ENCODE data around the gene CBLIF.
A peak's percentile ranks its signal among the peaks of the same experiment; 100 is the strongest.

Gene CBLIF

GRCh38 chr11:59794417-59794816 is 50.9 kb downstream of the CBLIF start:
- Histone ChIP-seq H3K23ac (ENCODE audit: low read length) (no peak overlapping the region), H3K4me2 (ENCODE audit: low read length) (no peak overlapping the region), H3K79me1 (ENCODE audit: low read length) (no peaks in the 10 kb centered on the region), H3K79me2 (ENCODE audit: control insufficient read depth, insufficient read depth, low read length) (no peaks in the 10 kb centered on the region), H2BK15ac (replicated peaks; ENCODE audit: low read depth) (no peak overlapping the region), H4K5ac (ENCODE audit: low read length) (no peak overlapping the region), H3K9ac (ENCODE audit: low read length) (no peak overlapping the region), H3K36me3 (ENCODE audit: control insufficient read depth, insufficient read depth, low read length) (peaks cover 4% of the 10 kb centered on the region), H2AK5ac (ENCODE audit: low read length) (no peak overlapping the region), H3K18ac (ENCODE audit: low read length) (no peak overlapping the region), H2BK120ac (ENCODE audit: low read depth, low read length) (no peak overlapping the region), H4K8ac (ENCODE audit: low read depth, low read length) (no peak overlapping the region), H3K27me3 (ENCODE audit: insufficient read depth, low read length, poor library complexity) (no peaks in the 10 kb centered on the region), H3K56ac (ENCODE audit: low read length) (no peak overlapping the region), H3K27ac (ENCODE audit: low read depth, low read length) (no peak overlapping the region), H3K4me1 (ENCODE audit: control insufficient read depth, low read depth, low read length) (no peaks in the 10 kb centered on the region), H3K4me3 (ENCODE audit: low read length) (no peak overlapping the region), H3K4ac (ENCODE audit: low read depth, low read length) (no peak overlapping the region), H2BK5ac (ENCODE audit: low read length) (no peak overlapping the region)
- no peak for DNase-seq
- WGBS (ENCODE audit: extremely low coverage, insufficient coverage, low lambda C conversion rate), result no CpG with 5 or more reads among the region's 3 CpGs

GRCh38 chr11:59792507-59792906 is 52.8 kb downstream of the CBLIF start:
- Histone ChIP-seq H3K4me1 (ENCODE audit: control insufficient read depth, low read depth, low read length) (no peaks in the 10 kb centered on the region), H3K36me3 (ENCODE audit: control insufficient read depth, insufficient read depth, low read length) (peaks cover 4% of the 10 kb centered on the region), H3K4me3 (ENCODE audit: low read length) (no peak overlapping the region), H3K18ac (ENCODE audit: low read length) (no peak overlapping the region), H3K56ac (ENCODE audit: low read length) (no peak overlapping the region), H3K79me1 (ENCODE audit: low read length) (no peaks in the 10 kb centered on the region), H3K79me2 (ENCODE audit: control insufficient read depth, insufficient read depth, low read length) (no peaks in the 10 kb centered on the region), H3K9ac (ENCODE audit: low read length) (no peak overlapping the region), H4K5ac (ENCODE audit: low read length) (no peak overlapping the region), H3K4me2 (ENCODE audit: low read length) (no peak overlapping the region), H3K27ac (ENCODE audit: low read depth, low read length) (no peak overlapping the region), H2BK15ac (replicated peaks; ENCODE audit: low read depth) (no peak overlapping the region), H2BK5ac (ENCODE audit: low read length) (no peak overlapping the region), H3K23ac (ENCODE audit: low read length) (no peak overlapping the region), H3K27me3 (ENCODE audit: insufficient read depth, low read length, poor library complexity) (no peaks in the 10 kb centered on the region), H3K4ac (ENCODE audit: low read depth, low read length) (no peak overlapping the region), H2BK120ac (ENCODE audit: low read depth, low read length) (no peak overlapping the region), H4K8ac (ENCODE audit: low read depth, low read length) (no peak overlapping the region), H2AK5ac (ENCODE audit: low read length) (no peak overlapping the region)
- WGBS (ENCODE audit: extremely low coverage, insufficient coverage, low lambda C conversion rate), result no CpG with 5 or more reads among the region's 1 CpG
- DNase-seq, result no peak

- Histone ChIP-seq H3K4me3 (ENCODE audit: low read length) (no peak overlapping the region), H3K23ac (ENCODE audit: low read length) (no peak overlapping the region), H2BK5ac (ENCODE audit: low read length) (no peak overlapping the region), H3K27me3 (ENCODE audit: insufficient read depth, low read length, poor library complexity) (no peaks in the 10 kb centered on the region), H3K9ac (ENCODE audit: low read length) (no peak overlapping the region), H4K8ac (ENCODE audit: low read depth, low read length) (no peak overlapping the region), H3K36me3 (ENCODE audit: control insufficient read depth, insufficient read depth, low read length) (peaks cover 4% of the 10 kb centered on the region), H3K79me2 (ENCODE audit: control insufficient read depth, insufficient read depth, low read length) (no peaks in the 10 kb centered on the region), H3K4ac (ENCODE audit: low read depth, low read length) (no peak overlapping the region), H3K18ac (ENCODE audit: low read length) (no peak overlapping the region), H3K27ac (ENCODE audit: low read depth, low read length) (no peak overlapping the region), H3K79me1 (ENCODE audit: low read length) (no peaks in the 10 kb centered on the region), H3K4me2 (ENCODE audit: low read length) (no peak overlapping the region), H2BK15ac (replicated peaks; ENCODE audit: low read depth) (no peak overlapping the region), H3K56ac (ENCODE audit: low read length) (no peak overlapping the region), H3K4me1 (ENCODE audit: control insufficient read depth, low read depth, low read length) (no peaks in the 10 kb centered on the region), H4K5ac (ENCODE audit: low read length) (no peak overlapping the region), H2AK5ac (ENCODE audit: low read length) (no peak overlapping the region), H2BK120ac (ENCODE audit: low read depth, low read length) (no peak overlapping the region)
- DNase-seq, result no peak
- no CpG with 5 or more reads among the region's 4 CpGs for WGBS (ENCODE audit: extremely low coverage, insufficient coverage, low lambda C conversion rate)
These were observed 53.7 kb downstream of the CBLIF start for GRCh38 chr11:59791639-59792038.

GRCh38 chr11:59787816-59788215 is 57.5 kb downstream of the CBLIF start:
- Histone ChIP-seq H3K18ac (ENCODE audit: low read length) (no peak overlapping the region), H3K4ac (ENCODE audit: low read depth, low read length) (no peak overlapping the region), H3K4me3 (ENCODE audit: low read length) (no peak overlapping the region), H3K79me1 (ENCODE audit: low read length) (peaks cover 2% of the 10 kb centered on the region), H3K27me3 (ENCODE audit: insufficient read depth, low read length, poor library complexity) (no peaks in the 10 kb centered on the region), H3K27ac (ENCODE audit: low read depth, low read length) (no peak overlapping the region), H2BK5ac (ENCODE audit: low read length) (no peak overlapping the region), H2BK15ac (replicated peaks; ENCODE audit: low read depth) (no peak overlapping the region), H2BK120ac (ENCODE audit: low read depth, low read length) (no peak overlapping the region), H3K36me3 (ENCODE audit: control insufficient read depth, insufficient read depth, low read length) (no peaks in the 10 kb centered on the region), H3K79me2 (ENCODE audit: control insufficient read depth, insufficient read depth, low read length) (no peaks in the 10 kb centered on the region), H3K23ac (ENCODE audit: low read length) (no peak overlapping the region), H4K8ac (ENCODE audit: low read depth, low read length) (no peak overlapping the region), H3K4me2 (ENCODE audit: low read length) (no peak overlapping the region), H3K9ac (ENCODE audit: low read length) (no peak overlapping the region), H3K4me1 (ENCODE audit: control insufficient read depth, low read depth, low read length) (no peaks in the 10 kb centered on the region), H2AK5ac (ENCODE audit: low read length) (no peak overlapping the region), H3K56ac (ENCODE audit: low read length) (no peak overlapping the region), H4K5ac (ENCODE audit: low read length) (no peak overlapping the region)
- DNase-seq, result peak; percentile 41
- no CpG with 5 or more reads among the region's 3 CpGs for WGBS (ENCODE audit: extremely low coverage, insufficient coverage, low lambda C conversion rate)

- Histone ChIP-seq H2BK120ac (ENCODE audit: low read depth, low read length) (no peak overlapping the region), H3K79me1 (ENCODE audit: low read length) (peaks cover 2% of the 10 kb centered on the region), H4K8ac (ENCODE audit: low read depth, low read length) (no peak overlapping the region), H3K4me3 (ENCODE audit: low read length) (no peak overlapping the region), H2AK5ac (ENCODE audit: low read length) (no peak overlapping the region), H3K18ac (ENCODE audit: low read length) (no peak overlapping the region), H2BK5ac (ENCODE audit: low read length) (no peak overlapping the region), H3K9ac (ENCODE audit: low read length) (no peak overlapping the region), H3K4me2 (ENCODE audit: low read length) (no peak overlapping the region), H3K79me2 (ENCODE audit: control insufficient read depth, insufficient read depth, low read length) (no peaks in the 10 kb centered on the region), H3K23ac (ENCODE audit: low read length) (no peak overlapping the region), H3K56ac (ENCODE audit: low read length) (no peak overlapping the region), H3K36me3 (ENCODE audit: control insufficient read depth, insufficient read depth, low read length) (no peaks in the 10 kb centered on the region), H2BK15ac (replicated peaks; ENCODE audit: low read depth) (no peak overlapping the region), H3K4me1 (ENCODE audit: control insufficient read depth, low read depth, low read length) (no peaks in the 10 kb centered on the region), H3K27me3 (ENCODE audit: insufficient read depth, low read length, poor library complexity) (no peaks in the 10 kb centered on the region), H4K5ac (ENCODE audit: low read length) (no peak overlapping the region), H3K4ac (ENCODE audit: low read depth, low read length) (no peak overlapping the region), H3K27ac (ENCODE audit: low read depth, low read length) (no peak overlapping the region)
- no peak for DNase-seq
- no CpG with 5 or more reads among the region's 4 CpGs for WGBS (ENCODE audit: extremely low coverage, insufficient coverage, low lambda C conversion rate)
These were observed 58.1 kb downstream of the CBLIF start for GRCh38 chr11:59787255-59787588.

GRCh38 chr11:59785818-59786217 is 59.5 kb downstream of the CBLIF start:
- Histone ChIP-seq H3K4me3 (ENCODE audit: low read length) (no peak overlapping the region), H4K5ac (ENCODE audit: low read length) (no peak overlapping the region), H3K36me3 (ENCODE audit: control insufficient read depth, insufficient read depth, low read length) (no peaks in the 10 kb centered on the region)

More at GRCh38 chr11:59785818-59786217, 59.5 kb downstream of the CBLIF start:
- Histone ChIP-seq H3K79me2 (ENCODE audit: control insufficient read depth, insufficient read depth, low read length) (no peaks in the 10 kb centered on the region), H2BK120ac (ENCODE audit: low read depth, low read length) (no peak overlapping the region), H3K4me2 (ENCODE audit: low read length) (no peak overlapping the region), H4K8ac (ENCODE audit: low read depth, low read length) (no peak overlapping the region), H3K4ac (ENCODE audit: low read depth, low read length) (no peak overlapping the region), H2BK15ac (replicated peaks; ENCODE audit: low read depth) (no peak overlapping the region), H2BK5ac (ENCODE audit: low read length) (no peak overlapping the region), H3K23ac (ENCODE audit: low read length) (no peak overlapping the region), H2AK5ac (ENCODE audit: low read length) (no peak overlapping the region), H3K79me1 (ENCODE audit: low read length) (peaks cover 2% of the 10 kb centered on the region), H3K4me1 (ENCODE audit: control insufficient read depth, low read depth, low read length) (no peaks in the 10 kb centered on the region), H3K27ac (ENCODE audit: low read depth, low read length) (no peak overlapping the region), H3K18ac (ENCODE audit: low read length) (no peak overlapping the region), H3K27me3 (ENCODE audit: insufficient read depth, low read length, poor library complexity) (no peaks in the 10 kb centered on the region), H3K9ac (ENCODE audit: low read length) (no peak overlapping the region), H3K56ac (ENCODE audit: low read length) (no peak overlapping the region)
- no CpG with 5 or more reads among the region's 4 CpGs for WGBS (ENCODE audit: extremely low coverage, insufficient coverage, low lambda C conversion rate)
- no peak for DNase-seq

All from mesendoderm (in vitro differentiated cells).